Measurements from ENCODE around the gene TBC1D9B. TPM values are rescaled to one million over a fixed set of nuclear protein-coding genes. Genes with fewer than 3 reads are reported as not detected.

Gene TBC1D9B
- total and polyA plus RNA-seq, 9 of the 15 experiments (the other 6 are each of a cell fraction or from before 2014, with no cell fraction given): 2.9 to 59.1 (median 33.5) TPM

DNA sequence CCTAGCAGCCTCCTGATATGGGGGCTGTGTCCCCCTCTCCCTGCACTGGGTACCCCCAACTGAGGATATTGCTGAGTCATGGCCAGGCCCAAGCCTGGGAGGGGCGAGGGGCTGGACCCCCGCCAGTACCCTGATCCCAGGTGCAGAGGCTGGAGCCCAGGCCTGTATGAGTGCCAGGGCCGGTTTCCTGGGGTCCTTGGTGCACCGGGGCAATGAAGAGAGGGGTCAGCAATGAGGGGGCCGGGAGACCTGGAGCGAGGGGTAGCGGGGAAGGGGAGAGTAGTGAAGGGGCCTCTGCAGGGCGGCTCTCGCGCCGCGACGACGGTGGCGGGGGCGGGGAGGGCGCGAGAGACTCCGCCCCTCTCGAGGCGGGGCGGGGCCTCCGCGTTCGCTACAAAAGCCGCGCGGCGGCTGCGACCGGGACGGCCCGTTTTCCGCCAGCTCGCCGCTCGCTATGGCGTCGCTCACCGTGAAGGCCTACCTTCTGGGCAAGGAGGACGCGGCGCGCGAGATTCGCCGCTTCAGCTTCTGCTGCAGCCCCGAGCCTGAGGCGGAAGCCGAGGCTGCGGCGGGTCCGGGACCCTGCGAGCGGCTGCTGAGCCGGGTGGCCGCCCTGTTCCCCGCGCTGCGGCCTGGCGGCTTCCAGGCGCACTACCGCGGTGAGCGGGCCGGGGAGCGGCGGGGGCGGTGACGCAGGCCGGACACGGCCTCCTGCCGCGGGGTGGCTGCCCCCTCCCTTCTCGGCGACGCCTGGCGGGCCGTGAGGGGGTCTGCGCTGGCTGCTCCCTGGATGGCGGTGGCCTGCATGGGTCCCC is 87.0 kb downstream of the TBC1D9B start, which contains the start of gene SQSTM1 (continued):
- TF ChIP-seq, protein P1, sequence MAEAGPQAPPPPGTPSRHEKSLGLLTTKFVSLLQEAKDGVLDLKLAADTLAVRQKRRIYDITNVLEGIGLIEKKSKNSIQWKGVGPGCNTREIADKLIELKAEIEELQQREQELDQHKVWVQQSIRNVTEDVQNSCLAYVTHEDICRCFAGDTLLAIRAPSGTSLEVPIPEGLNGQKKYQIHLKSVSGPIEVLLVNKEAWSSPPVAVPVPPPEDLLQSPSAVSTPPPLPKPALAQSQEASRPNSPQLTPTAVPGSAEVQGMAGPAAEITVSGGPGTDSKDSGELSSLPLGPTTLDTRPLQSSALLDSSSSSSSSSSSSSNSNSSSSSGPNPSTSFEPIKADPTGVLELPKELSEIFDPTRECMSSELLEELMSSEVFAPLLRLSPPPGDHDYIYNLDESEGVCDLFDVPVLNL (CRISPR knock-in tag; IDR thresholded peaks at IDR 0.05; ENCODE audit: low read depth): peak; percentile 22; the same call in 1 of the 2 replicates
- TF ChIP-seq POLR2A (conservative IDR thresholded peaks at IDR 0.05) (peak; percentile 98), BMI1 (IDR thresholded peaks at IDR 0.05; ENCODE audit: low read length) (no peak), E2F3 (CRISPR knock-in tag; IDR thresholded peaks at IDR 0.05) (peak; percentile 64; the same call in 1 of the 2 replicates), GABPA (tag; conservative IDR thresholded peaks at IDR 0.05; ENCODE audit: low read depth) (0 out of 2 replicates have a peak, but pooled peaks have one; percentile 6), ZC3H11A (IDR thresholded peaks at IDR 0.05; ENCODE audit: low read depth, low read length) (no peak), TEAD4 (IDR thresholded peaks at IDR 0.05; ENCODE audit: low read length) (no peak), TEAD4 (CRISPR knock-in tag; IDR thresholded peaks at IDR 0.05; ENCODE audit: borderline replicate concordance) (no peak), ZNF384 (IDR thresholded peaks at IDR 0.05; ENCODE audit: low read depth, low read length) (no peak), ZBTB7A (IDR thresholded peaks at IDR 0.05; ENCODE audit: borderline replicate concordance, control insufficient read depth, low read depth, low read length) (peak; percentile 96), POLR2AphosphoS2 (IDR thresholded peaks at IDR 0.05; ENCODE audit: low read length) (peak; percentile 97), TEAD1 (CRISPR knock-in tag; IDR thresholded peaks at IDR 0.05) (no peak), CREM (IDR thresholded peaks at IDR 0.05; ENCODE audit: low read depth) (peak; percentile 63), ZNF253 (CRISPR knock-in tag; conservative IDR thresholded peaks at IDR 0.05) (no peak), IRF2 (CRISPR knock-in tag; IDR thresholded peaks at IDR 0.05) (no peak; the same call in 1 of the 2 replicates), ERF (CRISPR knock-in tag; IDR thresholded peaks at IDR 0.05) (peak; percentile 17; the same call in 1 of the 2 replicates), ZNF263 (CRISPR knock-in tag; IDR thresholded peaks at IDR 0.05; ENCODE audit: borderline replicate concordance) (no peak), TBP (optimal IDR thresholded peaks at IDR 0.05; ENCODE audit: low read depth, low read length) (peak; percentile 98), FOXP1 (CRISPR knock-in tag; IDR thresholded peaks at IDR 0.05) (peak; percentile 10; the same call in 1 of the 2 replicates), TCF3 (CRISPR knock-in tag; IDR thresholded peaks at IDR 0.05) (peak; percentile 34), ZSCAN29 (IDR thresholded peaks at IDR 0.05) (0 out of 2 replicates have a peak, but pooled peaks have one; percentile 19), GABPB2 (CRISPR knock-in tag; conservative IDR thresholded peaks at IDR 0.05) (no peak), BACH1 (tag; IDR thresholded peaks at IDR 0.05) (peak; percentile 94)
- TF ChIP-seq, protein P2, sequence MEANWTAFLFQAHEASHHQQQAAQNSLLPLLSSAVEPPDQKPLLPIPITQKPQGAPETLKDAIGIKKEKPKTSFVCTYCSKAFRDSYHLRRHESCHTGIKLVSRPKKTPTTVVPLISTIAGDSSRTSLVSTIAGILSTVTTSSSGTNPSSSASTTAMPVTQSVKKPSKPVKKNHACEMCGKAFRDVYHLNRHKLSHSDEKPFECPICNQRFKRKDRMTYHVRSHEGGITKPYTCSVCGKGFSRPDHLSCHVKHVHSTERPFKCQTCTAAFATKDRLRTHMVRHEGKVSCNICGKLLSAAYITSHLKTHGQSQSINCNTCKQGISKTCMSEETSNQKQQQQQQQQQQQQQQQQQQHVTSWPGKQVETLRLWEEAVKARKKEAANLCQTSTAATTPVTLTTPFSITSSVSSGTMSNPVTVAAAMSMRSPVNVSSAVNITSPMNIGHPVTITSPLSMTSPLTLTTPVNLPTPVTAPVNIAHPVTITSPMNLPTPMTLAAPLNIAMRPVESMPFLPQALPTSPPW (CRISPR knock-in tag; IDR thresholded peaks at IDR 0.05): peak; percentile 85
- TF ChIP-seq, protein P3, sequence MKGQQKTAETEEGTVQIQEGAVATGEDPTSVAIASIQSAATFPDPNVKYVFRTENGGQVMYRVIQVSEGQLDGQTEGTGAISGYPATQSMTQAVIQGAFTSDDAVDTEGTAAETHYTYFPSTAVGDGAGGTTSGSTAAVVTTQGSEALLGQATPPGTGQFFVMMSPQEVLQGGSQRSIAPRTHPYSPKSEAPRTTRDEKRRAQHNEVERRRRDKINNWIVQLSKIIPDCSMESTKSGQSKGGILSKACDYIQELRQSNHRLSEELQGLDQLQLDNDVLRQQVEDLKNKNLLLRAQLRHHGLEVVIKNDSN (CRISPR knock-in tag; IDR thresholded peaks at IDR 0.05): no peak
- TF ChIP-seq, protein P4, sequence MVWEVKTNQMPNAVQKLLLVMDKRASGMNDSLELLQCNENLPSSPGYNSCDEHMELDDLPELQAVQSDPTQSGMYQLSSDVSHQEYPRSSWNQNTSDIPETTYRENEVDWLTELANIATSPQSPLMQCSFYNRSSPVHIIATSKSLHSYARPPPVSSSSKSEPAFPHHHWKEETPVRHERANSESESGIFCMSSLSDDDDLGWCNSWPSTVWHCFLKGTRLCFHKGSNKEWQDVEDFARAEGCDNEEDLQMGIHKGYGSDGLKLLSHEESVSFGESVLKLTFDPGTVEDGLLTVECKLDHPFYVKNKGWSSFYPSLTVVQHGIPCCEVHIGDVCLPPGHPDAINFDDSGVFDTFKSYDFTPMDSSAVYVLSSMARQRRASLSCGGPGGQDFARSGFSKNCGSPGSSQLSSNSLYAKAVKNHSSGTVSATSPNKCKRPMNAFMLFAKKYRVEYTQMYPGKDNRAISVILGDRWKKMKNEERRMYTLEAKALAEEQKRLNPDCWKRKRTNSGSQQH (CRISPR knock-in tag; IDR thresholded peaks at IDR 0.05): no peak

All from K562 (cell line).